HG02678 (cell line): ENCODE results near the gene RPAIN.

ENCODE experiments used
- ATAC-seq: cut with Tn5 transposase; IDR thresholded peaks from one replicate; pipeline ENCODE4 v1.9.1; 2021; ENCODE audit warnings: mild to moderate bottlenecking, moderate library complexity; ENCODE audit not compliant: unreplicated experiment

Gene RPAIN

GRCh38 chr17:5419959-5420653 is at the start of gene RPAIN:
TSS of gene RPAIN (plus strand) at chr17:5420182. CDS start at chr17:5420211, 29 bp downstream.
- peak; percentile 58 for ATAC-seq

- no peak for ATAC-seq
Measured at GRCh38 chr17:5370411-5370810, 49.6 kb upstream of the RPAIN start.

- no peak for ATAC-seq
Measured at GRCh38 chr17:5373112-5373511, 46.9 kb upstream of the RPAIN start.

GRCh38 chr17:5378566-5379207 is 41.3 kb upstream of the RPAIN start:
- ATAC-seq: no peak

- no peak for ATAC-seq
Measured at GRCh38 chr17:5379351-5380107, 40.5 kb upstream of the RPAIN start.

- no peak for ATAC-seq
Measured at GRCh38 chr17:5380491-5381135, 39.4 kb upstream of the RPAIN start.

GRCh38 chr17:5381542-5381941 is 38.4 kb upstream of the RPAIN start:
- no peak for ATAC-seq

- ATAC-seq: no peak
Measured at GRCh38 chr17:5391678-5392077, 28.3 kb upstream of the RPAIN start.

- ATAC-seq: no peak
Measured at GRCh38 chr17:5396612-5397011, 23.4 kb upstream of the RPAIN start.

- ATAC-seq: no peak
Measured at GRCh38 chr17:5399767-5400166, 20.2 kb upstream of the RPAIN start.

GRCh38 chr17:5405400-5405799 is 14.6 kb upstream of the RPAIN start:
- ATAC-seq: no peak

- no peak for ATAC-seq
Measured at GRCh38 chr17:5408186-5408585, 11.8 kb upstream of the RPAIN start.

GRCh38 chr17:5410594-5411272 is 9.2 kb upstream of the RPAIN start:
- no peak for ATAC-seq

GRCh38 chr17:5413682-5414081 is 6.3 kb upstream of the RPAIN start:
- ATAC-seq: no peak

- no peak for ATAC-seq
Measured at GRCh38 chr17:5416901-5417300, 3.1 kb upstream of the RPAIN start.

- peak; percentile 34 for ATAC-seq
Measured at GRCh38 chr17:5418858-5419355, 1.1 kb upstream of the RPAIN start.

- peak; percentile 90 for ATAC-seq
Measured at GRCh38 chr17:5419356-5419958, 525 bp upstream of the RPAIN start, which contains the start of gene NUP88. TSS of gene NUP88 (minus strand) at chr17:5419662. CDS start at chr17:5419650, 12 bp downstream.

GRCh38 chr17:5422505-5422904 is 2.5 kb downstream of the RPAIN start:
- no peak for ATAC-seq

- no peak for ATAC-seq
Measured at GRCh38 chr17:5424909-5425308, 4.9 kb downstream of the RPAIN start.

GRCh38 chr17:5425826-5426225 is 5.8 kb downstream of the RPAIN start:
- no peak for ATAC-seq
